ENCODE data around the gene RPS5. TPM values are rescaled to one million over a fixed set of nuclear protein-coding genes. Genes with fewer than 3 reads are reported as not detected.

The RPS5 gene
- polyA plus RNA-seq, 1 experiment = 1,927 TPM

- ChIA-PET POLR2A (no interaction called here), CTCF (no interaction called here)
- Histone ChIP-seq H3K27me3 (ENCODE audit: control insufficient read depth, insufficient read depth, low read length) (peaks cover 12% of the 10 kb centered on the region), H3K27ac (ENCODE audit: low read depth, low read length) (no peak overlapping the region), H3K4me3 (ENCODE audit: low read depth, low read length) (no peak overlapping the region), H3K9me3 (ENCODE audit: control insufficient read depth, insufficient read depth, low read length) (peaks cover 31% of the 10 kb centered on the region; the same call in 1 of the 2 replicates)
- TF ChIP-seq, protein P1, sequence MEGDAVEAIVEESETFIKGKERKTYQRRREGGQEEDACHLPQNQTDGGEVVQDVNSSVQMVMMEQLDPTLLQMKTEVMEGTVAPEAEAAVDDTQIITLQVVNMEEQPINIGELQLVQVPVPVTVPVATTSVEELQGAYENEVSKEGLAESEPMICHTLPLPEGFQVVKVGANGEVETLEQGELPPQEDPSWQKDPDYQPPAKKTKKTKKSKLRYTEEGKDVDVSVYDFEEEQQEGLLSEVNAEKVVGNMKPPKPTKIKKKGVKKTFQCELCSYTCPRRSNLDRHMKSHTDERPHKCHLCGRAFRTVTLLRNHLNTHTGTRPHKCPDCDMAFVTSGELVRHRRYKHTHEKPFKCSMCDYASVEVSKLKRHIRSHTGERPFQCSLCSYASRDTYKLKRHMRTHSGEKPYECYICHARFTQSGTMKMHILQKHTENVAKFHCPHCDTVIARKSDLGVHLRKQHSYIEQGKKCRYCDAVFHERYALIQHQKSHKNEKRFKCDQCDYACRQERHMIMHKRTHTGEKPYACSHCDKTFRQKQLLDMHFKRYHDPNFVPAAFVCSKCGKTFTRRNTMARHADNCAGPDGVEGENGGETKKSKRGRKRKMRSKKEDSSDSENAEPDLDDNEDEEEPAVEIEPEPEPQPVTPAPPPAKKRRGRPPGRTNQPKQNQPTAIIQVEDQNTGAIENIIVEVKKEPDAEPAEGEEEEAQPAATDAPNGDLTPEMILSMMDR (IDR thresholded peaks at IDR 0.05; ENCODE audit: low read depth, low read length) = no peak
- no peak for DNase-seq (ENCODE audit: low read depth, low spot score)
Measured at GRCh38 chr19:58351558-58351878, 35.6 kb upstream of the RPS5 start.

DNA sequence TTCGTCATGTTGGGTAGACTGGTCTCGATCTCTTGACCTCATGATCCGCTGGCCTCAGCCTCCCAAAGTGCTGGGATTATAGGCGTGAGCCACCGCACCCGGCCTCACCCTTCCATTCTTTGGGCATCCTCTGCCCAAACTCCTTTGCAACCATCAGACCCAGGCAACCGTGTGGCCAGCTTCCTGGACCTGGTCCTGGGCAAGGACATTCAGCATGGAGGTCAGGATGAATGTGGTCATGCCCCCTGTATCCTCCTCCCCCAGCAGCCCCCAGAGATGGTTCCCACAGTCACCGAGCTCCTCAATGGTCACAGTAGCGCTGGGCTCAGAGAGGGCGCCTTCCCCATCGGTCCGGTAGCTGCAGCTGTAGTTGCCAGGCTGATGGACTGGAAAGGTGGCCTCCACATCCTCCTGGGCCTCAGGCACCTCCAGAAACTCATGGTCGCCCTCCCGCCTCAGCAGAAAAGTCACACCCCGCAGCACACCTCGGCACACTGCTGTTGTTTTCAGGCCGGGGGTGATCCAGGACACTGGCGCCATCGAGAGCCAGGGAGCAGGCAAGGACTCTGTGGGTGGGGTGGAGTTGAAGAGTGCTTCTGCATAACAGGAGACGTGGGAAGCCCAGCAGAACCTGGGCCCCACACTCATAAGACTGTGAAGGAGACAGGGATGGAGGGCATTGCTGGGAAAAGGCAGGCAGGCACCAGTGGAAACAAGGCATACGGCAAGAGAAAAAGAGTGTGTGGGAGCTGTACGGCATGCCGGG, 34.9 kb upstream of the RPS5 start:
- TF ChIP-seq, protein P1 (IDR thresholded peaks at IDR 0.05; ENCODE audit: low read depth, low read length) = no peak
- peaks cover 34% of the 10 kb centered on the region; the same call in 1 of the 2 replicates for H3K9me3 ChIP-seq (ENCODE audit: control insufficient read depth, insufficient read depth, low read length)
- ChIA-PET POLR2A (no interaction called here), CTCF (no interaction called here)
- H3K4me3 ChIP-seq (ENCODE audit: low read depth, low read length) = no peak overlapping the region
- no peak for DNase-seq (ENCODE audit: low read depth, low spot score)
- no peak overlapping the region for H3K27ac ChIP-seq (ENCODE audit: low read depth, low read length)
- H3K27me3 ChIP-seq (ENCODE audit: control insufficient read depth, insufficient read depth, low read length) = peaks cover 17% of the 10 kb centered on the region

GRCh38 chr19:58352760-58353671, 34.1 kb upstream of the RPS5 start, which contains the start of gene A1BG:
TSS of gene A1BG (minus strand) at chr19:58353492. CDS start at chr19:58353437, 55 bp downstream.
- CTCF ChIA-PET = no interaction called here
- TF ChIP-seq, protein P1 (IDR thresholded peaks at IDR 0.05; ENCODE audit: low read depth, low read length) = no peak

GRCh38 chr19:58353717-58354477, 33.2 kb upstream of the RPS5 start:
- no peak overlapping the region for H3K27ac ChIP-seq (ENCODE audit: low read depth, low read length)
- ChIA-PET POLR2A (interaction anchor here (1.0 to 1.3 kb wide), 2 partner anchors 9 to 27 kb away, joined by 3 to 4 read pairs; partner anchors contain the start of genes ZNF497 and ZSCAN22), CTCF (no interaction called here)
- TF ChIP-seq, protein P1 (IDR thresholded peaks at IDR 0.05; ENCODE audit: low read depth, low read length) = no peak
- peaks cover 25% of the 10 kb centered on the region for H3K27me3 ChIP-seq (ENCODE audit: control insufficient read depth, insufficient read depth, low read length)
- H3K4me3 ChIP-seq (ENCODE audit: low read depth, low read length) = no peak overlapping the region
- no peak for DNase-seq (ENCODE audit: low read depth, low spot score)
- peaks cover 36% of the 10 kb centered on the region; the same call in 1 of the 2 replicates for H3K9me3 ChIP-seq (ENCODE audit: control insufficient read depth, insufficient read depth, low read length)

More at GRCh38 chr19:58352760-58353671, 34.1 kb upstream of the RPS5 start, which contains the start of gene A1BG:
- Histone ChIP-seq H3K9me3 (ENCODE audit: control insufficient read depth, insufficient read depth, low read length) (peaks cover 36% of the 10 kb centered on the region; the same call in 1 of the 2 replicates), H3K27me3 (ENCODE audit: control insufficient read depth, insufficient read depth, low read length) (peaks cover 25% of the 10 kb centered on the region), H3K27ac (ENCODE audit: low read depth, low read length) (no peak within 1 kb of the TSS), H3K4me3 (ENCODE audit: low read depth, low read length) (no peak within 1 kb of the TSS)
- POLR2A ChIA-PET = no interaction called here
- no peak for DNase-seq (ENCODE audit: low read depth, low spot score)
